IMR-90 (cell line): ENCODE measurements around the gene MKX. TPM values are rescaled to one million over a fixed set of nuclear protein-coding genes. Genes with fewer than 3 reads are reported as not detected.

Experiments
- ATAC-seq: fragments of 200-7000 bp; cut with Tn5 transposase; 2 replicates; pipeline ENCODE4 v1.9.1; 2020; ENCODE audit warnings: low read depth, mild to moderate bottlenecking, moderate library complexity
- BruUV-seq: library from RNA; stranded (reverse); fragments of 400-500 nt; replicated peaks from 2 replicates; lab custom pipeline; 2021; lab: Mats Ljungman, UMichigan
- CTCF ChIA-PET: fragments of 300-600 bp; formaldehyde crosslinking; extraction: SDS; loops from one replicate; lab custom pipeline; 2021; ENCODE audit warnings: antibody characterized with exemption; lab: Yijun Ruan, JAX
- POLR2A ChIA-PET: fragments of 300-600 bp; sonication (Branson Sonifier 250); formaldehyde crosslinking; loops from one replicate; lab custom pipeline; 2022; ENCODE audit warnings: antibody characterized with exemption; ENCODE audit not compliant: unreplicated experiment; lab: Charles Lee
- DNase-seq: peaks from one replicate; pipeline ENCODE4 v3.0.0; 2013
- H2AFZ ChIP-seq: replicated peaks from 2 replicates; pipeline ENCODE3; 2013; ENCODE audit warnings: low read length, mild to moderate bottlenecking; ENCODE audit not compliant: poor library complexity
- H2AK5ac ChIP-seq: 2 replicates; pipeline ENCODE4 v1.6.1; 2013; ENCODE audit warnings: low read depth, low read length, inconsistent platforms
- H2AK9ac ChIP-seq: replicated peaks from 2 replicates; pipeline ENCODE3; 2013; ENCODE audit warnings: mild to moderate bottlenecking, low read depth, low read length, moderate library complexity; ENCODE audit not compliant: poor library complexity
- H2BK120ac ChIP-seq: 2 replicates; pipeline ENCODE4 v1.6.1; 2013; ENCODE audit warnings: low read depth, low read length, inconsistent platforms
- H2BK15ac ChIP-seq: 3 replicates; pipeline ENCODE4 v1.6.1; 2013; ENCODE audit warnings: low read depth, low read length, inconsistent platforms
- H2BK20ac ChIP-seq: 2 replicates; pipeline ENCODE4 v1.6.1; 2013; ENCODE audit warnings: low read depth, mild to moderate bottlenecking, inconsistent platforms, low read length, moderate library complexity
- H2BK5ac ChIP-seq: 2 replicates; pipeline ENCODE4 v1.6.1; 2013; ENCODE audit warnings: mild to moderate bottlenecking, low read depth, low read length, inconsistent platforms; ENCODE audit not compliant: poor library complexity, severe bottlenecking
- H3K14ac ChIP-seq: replicated peaks from 2 replicates; pipeline ENCODE4 v1.6.1; 2013; ENCODE audit warnings: low read depth, low read length, inconsistent platforms
- H3K18ac ChIP-seq: 2 replicates; pipeline ENCODE4 v1.6.1; 2013; ENCODE audit warnings: low read depth, low read length, control low read depth
- H3K23ac ChIP-seq: 2 replicates; pipeline ENCODE4 v1.6.1; 2013; ENCODE audit warnings: low read depth, low read length, inconsistent platforms
- H3K27ac ChIP-seq: 2 replicates; pipeline ENCODE4 v1.5.1; 2013; ENCODE audit warnings: mild to moderate bottlenecking, control low read depth, low read length; ENCODE audit not compliant: insufficient read depth
- H3K27me3 ChIP-seq: 2 replicates; pipeline ENCODE4 v1.6.1; 2013; ENCODE audit warnings: low read length; ENCODE audit not compliant: control insufficient read depth, insufficient read depth
- H3K36me3 ChIP-seq: 2 replicates; pipeline ENCODE4 v1.6.1; 2013; ENCODE audit warnings: low read length, mixed read lengths; ENCODE audit not compliant: control insufficient read depth, insufficient read depth
- H3K4ac ChIP-seq: 2 replicates; pipeline ENCODE4 v1.6.1; 2013; ENCODE audit warnings: low read depth, low read length, inconsistent platforms
- H3K4me1 ChIP-seq: 2 replicates; pipeline ENCODE4 v1.6.1; 2013; ENCODE audit warnings: low read length, mixed read lengths; ENCODE audit not compliant: control insufficient read depth, insufficient read depth
- H3K4me2 ChIP-seq: 2 replicates; pipeline ENCODE4 v1.6.1; 2013; ENCODE audit warnings: low read depth, mild to moderate bottlenecking, control low read depth, low read length, moderate library complexity
- H3K4me3 ChIP-seq: 2 replicates; pipeline ENCODE4 v1.5.1; 2013; ENCODE audit warnings: low read depth, mild to moderate bottlenecking, control low read depth, low read length, moderate library complexity; ENCODE audit not compliant: insufficient read depth
- H3K56ac ChIP-seq: 2 replicates; pipeline ENCODE4 v1.6.1; 2013; ENCODE audit warnings: low read length, inconsistent platforms; ENCODE audit not compliant: insufficient read depth; ENCODE audit errors: extremely low read depth
- H3K79me1 ChIP-seq, 2 experiments: 2 replicates each; pipeline ENCODE4 v1.6.1; 2013; ENCODE audit warnings: low read length in 2 of 2, inconsistent platforms in 1 of 2, low read depth in 1 of 2
- H3K9ac ChIP-seq: 2 replicates; pipeline ENCODE4 v1.6.1; 2013; ENCODE audit warnings: low read depth, low read length, control low read depth
- H3K9me1 ChIP-seq: 2 replicates; pipeline ENCODE4 v1.6.1; 2013; ENCODE audit warnings: low read length, inconsistent platforms; ENCODE audit not compliant: insufficient read depth
- H3K9me3 ChIP-seq: 2 replicates; pipeline ENCODE4 v1.6.1; 2013; ENCODE audit warnings: low read length; ENCODE audit not compliant: control insufficient read depth, insufficient read depth
- H4K20me1 ChIP-seq: 2 replicates; pipeline ENCODE4 v1.6.1; 2013; ENCODE audit warnings: low read length, inconsistent platforms; ENCODE audit not compliant: insufficient read depth
- H4K5ac ChIP-seq: 2 replicates; pipeline ENCODE4 v1.6.1; 2013; ENCODE audit warnings: mild to moderate bottlenecking, low read depth, low read length, control low read depth
- H4K8ac ChIP-seq, 2 experiments: 2 replicates each; pipeline ENCODE4 v1.6.1; 2013; ENCODE audit warnings: low read depth in 2 of 2, low read length in 2 of 2, control low read depth in 1 of 2, inconsistent platforms in 1 of 2
- H4K91ac ChIP-seq: 2 replicates; pipeline ENCODE4 v1.6.1; 2013; ENCODE audit warnings: low read depth, low read length, inconsistent platforms; ENCODE audit not compliant: insufficient read depth
- CEBPB ChIP-seq: IDR thresholded peaks from 2 replicates; pipeline ENCODE4 v1.6.1; 2012; ENCODE audit warnings: low read depth, low read length, improper control_type of control experiment
- NFE2L2 ChIP-seq: fragments of 150-350 bp; IDR thresholded peaks from 2 replicates; pipeline ENCODE4 v1.6.1; 2016; ENCODE audit warnings: low read depth, mild to moderate bottlenecking, low read length
- WGBS, 2 experiments: methylation state at CpG; one replicate each; pipeline versions ENCODE4 v1.1.5 to v1.1.7; 2013; ENCODE audit warnings: missing lambda C conversion rate in 2 of 2; ENCODE audit not compliant: insufficient read length in 1 of 2; ENCODE audit errors: extremely low coverage in 2 of 2; 5-methylcytosine and 5-hydroxymethylcytosine counted together
- dilution Hi-C: fragments of 300-500 bp; cut with HindIII; formaldehyde crosslinking; loops from one replicate; pipeline ENCODE4 v1.14.3; 2018; ENCODE audit warnings: low sequenced_read_pairs; ENCODE audit not compliant: unreplicated experiment
- in situ Hi-C: fragments of 300-500 bp; cut with MboI; formaldehyde crosslinking; loops from 3 replicates; pipeline ENCODE4 v1.14.3; 2019; ENCODE audit warnings: low sequenced_read_pairs, inconsistent platforms, mixed read lengths
- intact Hi-C: fragments of 100-400 bp; cut with micrococcal nuclease; formaldehyde crosslinking; loops from 2 replicates; pipeline ENCODE4 v1.10.0; 2022
- polyA plus RNA-seq, 3 experiments: library from polyadenylated mRNA; depleted of rRNA; stranded (reverse); fragments of >200 nt; gene quantifications; 2 replicates each; pipeline ENCODE4 v1.2.3, GENCODE V29; 2012; ENCODE audit warnings: low replicate concordance in 1 of 3
- total RNA-seq: library from RNA; depleted of rRNA; stranded (reverse); fragments of >200 nt; gene quantifications from 2 replicates; pipeline ENCODE4 v1.2.3, GENCODE V29; 2012

The MKX gene
- total and polyA plus RNA-seq, 2 of the 4 experiments (the other 2 are of a cell fraction), result 0.10 to 0.36 TPM

GRCh38 chr10:27720529-27720928 is 25.1 kb downstream of the MKX start:
- Histone ChIP-seq H3K9me1 (peaks cover 7% of the 10 kb centered on the region), H3K27ac (no peak overlapping the region), H3K9ac (no peak overlapping the region), H4K91ac (no peak overlapping the region), H2BK20ac (no peak overlapping the region), H3K27me3 (no peaks in the 10 kb centered on the region), H3K4me1 (peaks cover 17% of the 10 kb centered on the region), H2BK5ac (peak overlapping the region; percentile 55), H3K36me3 (no peaks in the 10 kb centered on the region), H3K4me2 (no peak overlapping the region), H3K14ac (no peak overlapping the region), H2AFZ (no peak overlapping the region), H4K20me1 (no peaks in the 10 kb centered on the region), H3K18ac (no peak overlapping the region), H3K4me3 (no peak overlapping the region), H3K56ac (no peak overlapping the region), H2AK9ac (no peak overlapping the region), H4K8ac (no peak overlapping the region), H2BK15ac (no peak overlapping the region), H2AK5ac (no peak overlapping the region), H3K9me3 (no peaks in the 10 kb centered on the region), H4K5ac (no peak overlapping the region), H3K23ac (no peak overlapping the region), H2BK120ac (no peak overlapping the region), H3K4ac (no peak overlapping the region), H3K79me1 (no peaks in the 10 kb centered on the region)
- no CpG with 5 or more reads among the region's 1 CpG for WGBS, 2 experiments
- ChIA-PET CTCF (no interaction called here), POLR2A (no interaction called here)
- TF ChIP-seq NFE2L2 (no peak), CEBPB (peak; percentile 80)
- BruUV-seq, result no TSS peak
- no peak for DNase-seq
- in situ Hi-C loops (no loop called here), dilution Hi-C loops (no loop called here), intact Hi-C loops (loop anchor here (5.0 kb wide), 1 partner anchor 163 kb away; no protein-coding TSS in a partner anchor)
- no peak for ATAC-seq
